Endothelial cell of umbilical vein (primary cell): ENCODE measurements around the gene ALK. TPM values are rescaled to one million over a fixed set of nuclear protein-coding genes. Genes with fewer than 3 reads are reported as not detected.

Source experiments
- BruUV-seq: library from RNA; stranded (reverse); fragments of 400-500 nt; replicated peaks from 2 replicates; lab custom pipeline; 2021; lab: Mats Ljungman, UMichigan
- CTCF ChIA-PET: fragments of 300-600, 350-600 bp; sonication (Branson Sonifier 250); formaldehyde crosslinking; loops from one replicate; lab custom pipeline; 2021; ENCODE audit warnings: antibody characterized with exemption, inconsistent platforms; lab: Charles Lee
- POLR2A ChIA-PET: fragments of 300-600, 350-600 bp; sonication (Branson Sonifier 250); formaldehyde crosslinking; loops from one replicate; lab custom pipeline; 2021; ENCODE audit warnings: antibody characterized with exemption, inconsistent platforms; lab: Charles Lee
- DNase-seq: peaks from one replicate; pipeline ENCODE4 v3.0.0-alpha.2; 2011; ENCODE audit warnings: low read depth, low spot score
- FAIRE-seq: peaks from 2 replicates; lab custom pipeline; 2011; peaks lifted over from hg19 to GRCh38; lab: Jason Lieb, UNC
- H2AFZ ChIP-seq: 2 replicates; pipeline ENCODE4 v1.6.0; 2012; ENCODE audit warnings: low read depth, low read length, control low read depth, inconsistent platforms
- H3K27ac ChIP-seq: 2 replicates; pipeline ENCODE4 v1.5.1; 2011; ENCODE audit warnings: low read depth, mild to moderate bottlenecking, control low read depth, low read length, moderate library complexity; ENCODE audit not compliant: insufficient read depth
- H3K27me3 ChIP-seq, 2 experiments: 2 replicates each; pipeline versions ENCODE4 v1.6.0 to v1.6.1; 2011; ENCODE audit warnings: low read length in 2 of 2, mixed read lengths in 1 of 2; ENCODE audit not compliant: control insufficient read depth in 2 of 2, insufficient read depth in 2 of 2
- H3K36me3 ChIP-seq, 2 experiments: 2 replicates in 1 of 2; 3 replicates in 1 of 2; pipeline ENCODE4 v1.5.1; 2011; ENCODE audit warnings: low read length in 2 of 2, mild to moderate bottlenecking in 1 of 2, moderate library complexity in 1 of 2; ENCODE audit not compliant: control insufficient read depth in 2 of 2, insufficient read depth in 2 of 2; ENCODE audit errors: extremely low read depth in 1 of 2
- H3K4me1 ChIP-seq: 3 replicates; pipeline ENCODE4 v1.5.1; 2011; ENCODE audit warnings: mild to moderate bottlenecking, low read length; ENCODE audit not compliant: control insufficient read depth, insufficient read depth; ENCODE audit errors: extremely low read depth
- H3K4me2 ChIP-seq: 2 replicates; pipeline ENCODE4 v1.6.1; 2011; ENCODE audit warnings: low read length, control low read depth, mixed read lengths; ENCODE audit not compliant: insufficient read depth
- H3K4me3 ChIP-seq, 3 experiments: fragments of 200-600 bp in 1 of 3; sonication (generic), shearing (Covaris generic) in 1 of 3; replicated peaks in 1 of 3; 2 replicates each; pipeline ENCODE4 v1.5.1; 2011 to 2016; ENCODE audit warnings: control low read depth in 3 of 3, low read length in 3 of 3, mild to moderate bottlenecking in 2 of 3, inconsistent platforms in 1 of 3, low read depth in 1 of 3, moderate library complexity in 1 of 3; ENCODE audit not compliant: insufficient read depth in 1 of 3
- H3K79me2 ChIP-seq: 2 replicates; pipeline ENCODE4 v1.6.0; 2012; ENCODE audit warnings: low read length, inconsistent platforms; ENCODE audit not compliant: control insufficient read depth, insufficient read depth
- H3K9ac ChIP-seq: replicated peaks from 2 replicates; pipeline ENCODE3; 2011; ENCODE audit warnings: low read length, control low read depth; ENCODE audit not compliant: insufficient read depth; ENCODE audit errors: extremely low read depth
- H3K9me1 ChIP-seq: replicated peaks from 3 replicates; pipeline ENCODE4 v1.6.0; 2011; ENCODE audit warnings: mild to moderate bottlenecking, low read length; ENCODE audit not compliant: control insufficient read depth, insufficient read depth; ENCODE audit errors: extremely low read depth
- H3K9me3 ChIP-seq: replicated peaks from 2 replicates; pipeline ENCODE4 v1.5.1; 2012; ENCODE audit warnings: low read length, inconsistent platforms; ENCODE audit not compliant: control insufficient read depth, insufficient read depth
- H4K20me1 ChIP-seq: replicated peaks from 2 replicates; pipeline ENCODE3; 2011; ENCODE audit warnings: mild to moderate bottlenecking, low read length; ENCODE audit not compliant: control insufficient read depth, insufficient read depth; ENCODE audit errors: extremely low read depth
- EZH2 ChIP-seq: IDR thresholded peaks from 2 replicates; pipeline ENCODE4 v1.6.1; 2012; ENCODE audit warnings: borderline replicate concordance, low read depth, mild to moderate bottlenecking, moderate library complexity, low read length, inconsistent platforms; ENCODE audit not compliant: severe bottlenecking
- FOS ChIP-seq: IDR thresholded peaks from 2 replicates; pipeline ENCODE4 v1.6.1; 2011; ENCODE audit warnings: mild to moderate bottlenecking, low read length, moderate library complexity, borderline replicate concordance; ENCODE audit not compliant: insufficient read depth
- GATA2 ChIP-seq: IDR thresholded peaks from 2 replicates; pipeline ENCODE4 v1.7.0; 2011; ENCODE audit warnings: low read depth, mild to moderate bottlenecking, moderate library complexity, mixed read lengths, low read length; ENCODE audit not compliant: insufficient read length, insufficient read depth
- JUN ChIP-seq: IDR thresholded peaks from 2 replicates; pipeline ENCODE4 v1.6.1; 2011; ENCODE audit warnings: borderline replicate concordance, low read depth; ENCODE audit not compliant: insufficient read length, insufficient read depth
- MYC ChIP-seq: IDR thresholded peaks from one replicate; pipeline ENCODE4 v1.6.1; 2011; ENCODE audit warnings: mild to moderate bottlenecking, low read depth, low read length
- POLR2AphosphoS5 ChIP-seq: IDR thresholded peaks from 2 replicates; pipeline ENCODE4 v1.6.1; 2012; ENCODE audit warnings: low read depth, mild to moderate bottlenecking, control low read depth, low read length, moderate library complexity; ENCODE audit not compliant: insufficient read depth
- dilution Hi-C: fragments of 300-500 bp; cut with MboI; formaldehyde crosslinking; loops from one replicate; pipeline ENCODE4 v1.15.0; 2019; ENCODE audit warnings: low sequenced_read_pairs; ENCODE audit not compliant: extremely low pct_ligation_motif_present
- intact Hi-C: fragments of 100-400 bp; cut with micrococcal nuclease; formaldehyde crosslinking; loops from one replicate; pipeline ENCODE4 v1.10.0; 2022
- polyA plus RNA-seq, 4 experiments: library from polyadenylated mRNA; depleted of rRNA in 3 of 4; stranded (reverse) in 3 of 4; unstranded in 1 of 4; fragments of >200 nt; gene quantifications; 2 replicates each; pipeline versions ENCODE4 v1.2.1 to v1.2.3, GENCODE V29; 2011 to 2012; ENCODE audit warnings: missing spikeins in 1 of 4
- total RNA-seq: library from RNA; stranded (reverse); gene quantifications from 2 replicates; pipeline ENCODE4 v1.2.3, GENCODE V29; 2021

Gene ALK
- total and polyA plus RNA-seq, 2 donors (not counting 3 experiments of a cell fraction or from before 2014, with no cell fraction given), result not detected

GRCh38 chr2:29477186-29477585, 444.2 kb downstream of the ALK start:
- Histone ChIP-seq H3K4me3 (no peak overlapping the region), H3K9me3 (peaks cover 5% of the 10 kb centered on the region), H4K20me1 (no peaks in the 10 kb centered on the region), H3K9ac (no peak overlapping the region), H3K9me1 (no peaks in the 10 kb centered on the region), H3K36me3 (no peaks in the 10 kb centered on the region), H3K27me3 (no peaks in the 10 kb centered on the region), H3K27ac (no peak overlapping the region), H3K79me2 (no peaks in the 10 kb centered on the region), H2AFZ (no peak overlapping the region), H3K4me1 (no peaks in the 10 kb centered on the region), H3K4me2 (no peak overlapping the region)
- ChIA-PET POLR2A (no interaction called here), CTCF (no interaction called here)
- BruUV-seq, result no TSS peak
- intact Hi-C loops, result no loop called here
- FAIRE-seq, result no peak
- no peak for DNase-seq
- dilution Hi-C loops, result no loop called here
- TF ChIP-seq GATA2 (no peak), JUN (no peak), MYC (no peak)

- Histone ChIP-seq H3K9me1 (no peaks in the 10 kb centered on the region), H3K4me3 (no peak overlapping the region), H3K4me1 (no peaks in the 10 kb centered on the region), H3K9me3 (peaks cover 5% of the 10 kb centered on the region), H3K27ac (no peak overlapping the region), H3K4me2 (no peak overlapping the region), H2AFZ (no peak overlapping the region), H4K20me1 (no peaks in the 10 kb centered on the region), H3K36me3 (no peaks in the 10 kb centered on the region), H3K9ac (no peak overlapping the region), H3K27me3 (no peaks in the 10 kb centered on the region), H3K79me2 (no peaks in the 10 kb centered on the region)
- no peak for FAIRE-seq
- dilution Hi-C loops (no loop called here), intact Hi-C loops (no loop called here)
- BruUV-seq, result no TSS peak
- ChIA-PET CTCF (no interaction called here), POLR2A (no interaction called here)
- TF ChIP-seq MYC, result no peak
- TF ChIP-seq FOS, result no peak
- TF ChIP-seq POLR2AphosphoS5, result no peak
- no peak for TF ChIP-seq EZH2
- DNase-seq, result no peak
These were observed 445.9 kb downstream of the ALK start for GRCh38 chr2:29475499-29475898.
